ENCODE results near the gene PLXNA2. TPM values are rescaled to one million over a fixed set of nuclear protein-coding genes. Genes with fewer than 3 reads are reported as not detected.

PLXNA2 gene
- total RNA-seq, 1 donor from 2014 or later, result 14.1 TPM

- Histone ChIP-seq H3K27ac (ENCODE audit: low read depth, low read length) (no peak overlapping the region), H3K9me3 (ENCODE audit: control insufficient read depth in 3 of 3, low read length in 3 of 3) (no peaks in the 10 kb centered on the region), H3K4me3 (ENCODE audit: low read length in 3 of 3) (no peak overlapping the region), H3K27me3 (ENCODE audit: control insufficient read depth in 3 of 3, insufficient read depth in 3 of 3, low read length in 3 of 3) (no peaks in the 10 kb centered on the region), H3K9ac (ENCODE audit: low read depth in 1 of 3, low read length in 3 of 3) (no peak overlapping the region), H3K36me3 (ENCODE audit: control insufficient read depth in 3 of 3, insufficient read depth in 3 of 3, low read length in 3 of 3) (no peaks in the 10 kb centered on the region), H3K4me1 (ENCODE audit: control insufficient read depth in 3 of 3, insufficient read depth in 3 of 3, low read length in 3 of 3) (peaks cover 35 to 55% (median 45%) of the 10 kb centered on the region in 3 donors)
Measured at GRCh38 chr1:208129487-208129886, 114.7 kb downstream of the PLXNA2 start.

- peaks cover 31 to 51% (median 41%) of the 10 kb centered on the region in 3 donors for H3K4me1 ChIP-seq (ENCODE audit: control insufficient read depth in 3 of 3, insufficient read depth in 3 of 3, low read length in 3 of 3)
- no peaks in the 10 kb centered on the region for H3K9me3 ChIP-seq (ENCODE audit: control insufficient read depth in 3 of 3, low read length in 3 of 3)
- H3K9ac ChIP-seq (ENCODE audit: low read depth in 1 of 3, low read length in 3 of 3), result no peak overlapping the region
- no peak overlapping the region for H3K27ac ChIP-seq (ENCODE audit: low read depth, low read length)
- H3K4me3 ChIP-seq (ENCODE audit: low read length in 3 of 3), result no peak overlapping the region
- no peaks in the 10 kb centered on the region for H3K36me3 ChIP-seq (ENCODE audit: control insufficient read depth in 3 of 3, insufficient read depth in 3 of 3, low read length in 3 of 3)
- H3K27me3 ChIP-seq (ENCODE audit: control insufficient read depth in 3 of 3, insufficient read depth in 3 of 3, low read length in 3 of 3), result no peaks in the 10 kb centered on the region
Measured at GRCh38 chr1:208129060-208129459, 115.1 kb downstream of the PLXNA2 start.

DNA sequence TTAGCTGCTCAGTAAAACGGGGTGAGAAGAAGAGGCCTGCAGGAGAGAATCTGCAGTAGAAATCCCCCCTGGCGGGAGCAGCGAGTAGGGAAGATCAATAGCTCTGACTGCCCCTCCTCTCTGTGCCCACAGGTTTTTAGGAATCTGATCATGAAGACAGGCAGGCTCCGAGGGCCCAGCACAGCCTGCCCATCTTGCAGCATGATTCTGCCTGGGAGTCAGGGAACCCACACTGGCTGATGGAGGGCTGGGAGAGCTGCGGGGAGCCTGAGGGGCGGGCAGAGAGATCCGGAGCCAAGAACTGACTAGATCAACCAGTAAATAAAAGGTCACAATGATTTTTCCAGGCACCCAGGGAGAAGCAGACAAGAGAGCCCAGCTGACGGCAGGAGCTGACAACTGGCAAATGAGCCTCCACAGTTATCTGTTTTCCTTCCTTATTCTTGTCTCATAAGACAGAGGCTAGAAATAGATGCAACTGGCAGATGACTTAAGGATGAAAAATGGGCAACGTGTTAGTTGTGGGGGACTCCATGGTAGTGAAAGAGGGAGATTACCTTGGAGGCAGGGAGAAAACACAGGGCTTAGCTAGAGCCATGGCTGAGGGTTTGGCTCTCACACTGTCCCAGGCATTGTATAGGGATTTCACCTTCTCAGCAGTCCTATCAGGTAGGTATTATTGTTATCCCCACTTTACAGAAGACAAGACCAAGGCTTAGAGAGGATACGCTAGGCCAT lies 116.2 kb downstream of the PLXNA2 start:
- H3K36me3 ChIP-seq (ENCODE audit: control insufficient read depth in 3 of 3, insufficient read depth in 3 of 3, low read length in 3 of 3), result no peaks in the 10 kb centered on the region
- H3K4me3 ChIP-seq (ENCODE audit: low read length in 3 of 3), result no peak overlapping the region
- H3K4me1 ChIP-seq (ENCODE audit: control insufficient read depth in 3 of 3, insufficient read depth in 3 of 3, low read length in 3 of 3), result peaks cover 20 to 40% (median 31%) of the 10 kb centered on the region in 3 donors
- peak overlapping the region in 2 of 3 donors; percentile 22 to 33 for H3K9ac ChIP-seq (ENCODE audit: low read depth in 1 of 3, low read length in 3 of 3)
- no peaks in the 10 kb centered on the region for H3K27me3 ChIP-seq (ENCODE audit: control insufficient read depth in 3 of 3, insufficient read depth in 3 of 3, low read length in 3 of 3)
- peak overlapping the region; percentile 21 for H3K27ac ChIP-seq (ENCODE audit: low read depth, low read length)
- no peaks in the 10 kb centered on the region for H3K9me3 ChIP-seq (ENCODE audit: control insufficient read depth in 3 of 3, low read length in 3 of 3)

- Histone ChIP-seq H3K4me1 (ENCODE audit: control insufficient read depth in 3 of 3, insufficient read depth in 3 of 3, low read length in 3 of 3) (peaks cover 13 to 34% (median 25%) of the 10 kb centered on the region in 3 donors), H3K36me3 (ENCODE audit: control insufficient read depth in 3 of 3, insufficient read depth in 3 of 3, low read length in 3 of 3) (no peaks in the 10 kb centered on the region), H3K27ac (ENCODE audit: low read depth, low read length) (peak overlapping the region; percentile 21), H3K27me3 (ENCODE audit: control insufficient read depth in 3 of 3, insufficient read depth in 3 of 3, low read length in 3 of 3) (no peaks in the 10 kb centered on the region), H3K9ac (ENCODE audit: low read depth in 1 of 3, low read length in 3 of 3) (peak overlapping the region in 1 of 3 donors; percentile 32), H3K4me3 (ENCODE audit: low read length in 3 of 3) (no peak overlapping the region), H3K9me3 (ENCODE audit: control insufficient read depth in 3 of 3, low read length in 3 of 3) (no peaks in the 10 kb centered on the region)
Measured at GRCh38 chr1:208127284-208127683, 116.9 kb downstream of the PLXNA2 start.

DNA sequence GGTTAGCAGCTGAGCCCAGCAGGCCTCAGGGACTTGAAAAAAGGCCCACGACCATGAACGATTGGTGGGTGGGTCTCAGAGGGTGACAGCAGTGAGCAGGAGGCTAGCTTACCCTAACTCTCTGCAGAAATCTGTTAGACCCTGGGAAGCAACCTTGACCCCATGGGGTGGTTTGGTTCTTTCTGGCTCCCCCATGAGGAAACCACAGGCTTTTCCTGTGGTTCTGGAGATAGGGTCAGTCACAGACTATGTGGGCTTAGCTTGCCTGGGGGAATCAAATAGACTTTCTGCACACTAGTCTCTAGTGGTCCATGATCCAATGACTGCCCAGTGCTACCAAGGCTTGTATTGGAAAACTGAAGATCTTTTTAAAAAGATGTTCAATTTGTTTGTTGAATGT lies 118.1 kb downstream of the PLXNA2 start:
- no peak overlapping the region for H3K9ac ChIP-seq (ENCODE audit: low read depth in 1 of 3, low read length in 3 of 3)
- no peaks in the 10 kb centered on the region for H3K27me3 ChIP-seq (ENCODE audit: control insufficient read depth in 3 of 3, insufficient read depth in 3 of 3, low read length in 3 of 3)
- no peak overlapping the region for H3K27ac ChIP-seq (ENCODE audit: low read depth, low read length)
- H3K4me3 ChIP-seq (ENCODE audit: low read length in 3 of 3), result no peak overlapping the region
- H3K9me3 ChIP-seq (ENCODE audit: control insufficient read depth in 3 of 3, low read length in 3 of 3), result no peaks in the 10 kb centered on the region
- H3K36me3 ChIP-seq (ENCODE audit: control insufficient read depth in 3 of 3, insufficient read depth in 3 of 3, low read length in 3 of 3), result no peaks in the 10 kb centered on the region
- peaks cover 10 to 23% (median 15%) of the 10 kb centered on the region in 3 donors for H3K4me1 ChIP-seq (ENCODE audit: control insufficient read depth in 3 of 3, insufficient read depth in 3 of 3, low read length in 3 of 3)

- H3K27ac ChIP-seq (ENCODE audit: low read depth, low read length), result no peak overlapping the region
Measured at GRCh38 chr1:208122612-208123358, 121.4 kb downstream of the PLXNA2 start.

DNA sequence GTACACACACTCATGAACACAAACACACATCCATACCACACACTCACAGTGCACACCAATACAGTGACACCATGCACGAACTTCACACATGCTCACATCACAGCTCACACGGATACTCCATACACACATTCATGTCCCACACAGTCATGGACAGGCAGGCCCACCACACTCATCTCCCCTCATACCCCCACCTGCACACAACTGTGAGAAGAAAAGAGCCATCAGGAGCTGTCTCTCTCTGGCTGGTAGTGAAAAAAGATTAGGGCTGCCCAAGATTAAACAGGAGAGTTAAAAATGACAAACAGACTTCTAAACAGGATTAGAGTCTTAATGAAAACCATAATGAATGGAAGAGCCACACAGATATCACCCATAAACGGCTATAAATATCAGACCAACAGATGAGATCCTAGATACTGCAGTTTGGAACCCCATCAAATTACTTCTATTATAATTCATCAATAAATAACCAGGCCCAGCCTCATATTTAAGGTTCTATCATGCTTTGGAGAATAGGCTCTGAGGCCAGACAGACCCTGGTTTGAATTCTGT lies 122.3 kb downstream of the PLXNA2 start:
- H3K4me3 ChIP-seq (ENCODE audit: low read length in 3 of 3), result no peak overlapping the region
- no peak overlapping the region for H3K9ac ChIP-seq (ENCODE audit: low read depth in 1 of 3, low read length in 3 of 3)
- peaks cover 11 to 30% (median 19%) of the 10 kb centered on the region in 3 donors for H3K4me1 ChIP-seq (ENCODE audit: control insufficient read depth in 3 of 3, insufficient read depth in 3 of 3, low read length in 3 of 3)
- no peaks in the 10 kb centered on the region for H3K36me3 ChIP-seq (ENCODE audit: control insufficient read depth in 3 of 3, insufficient read depth in 3 of 3, low read length in 3 of 3)
- H3K9me3 ChIP-seq (ENCODE audit: control insufficient read depth in 3 of 3, low read length in 3 of 3), result no peaks in the 10 kb centered on the region
- H3K27me3 ChIP-seq (ENCODE audit: control insufficient read depth in 3 of 3, insufficient read depth in 3 of 3, low read length in 3 of 3), result no peaks in the 10 kb centered on the region
- H3K27ac ChIP-seq (ENCODE audit: low read depth, low read length), result no peak overlapping the region

More at GRCh38 chr1:208122612-208123358, 121.4 kb downstream of the PLXNA2 start:
- H3K9ac ChIP-seq (ENCODE audit: low read depth in 1 of 3, low read length in 3 of 3), result no peak overlapping the region
- H3K4me1 ChIP-seq (ENCODE audit: control insufficient read depth in 3 of 3, insufficient read depth in 3 of 3, low read length in 3 of 3), result peaks cover 3 to 30% (median 16%) of the 10 kb centered on the region in 3 donors
- no peak overlapping the region for H3K4me3 ChIP-seq (ENCODE audit: low read length in 3 of 3)
- no peaks in the 10 kb centered on the region for H3K36me3 ChIP-seq (ENCODE audit: control insufficient read depth in 3 of 3, insufficient read depth in 3 of 3, low read length in 3 of 3)
- H3K9me3 ChIP-seq (ENCODE audit: control insufficient read depth in 3 of 3, low read length in 3 of 3), result no peaks in the 10 kb centered on the region
- H3K27me3 ChIP-seq (ENCODE audit: control insufficient read depth in 3 of 3, insufficient read depth in 3 of 3, low read length in 3 of 3), result no peaks in the 10 kb centered on the region

DNA sequence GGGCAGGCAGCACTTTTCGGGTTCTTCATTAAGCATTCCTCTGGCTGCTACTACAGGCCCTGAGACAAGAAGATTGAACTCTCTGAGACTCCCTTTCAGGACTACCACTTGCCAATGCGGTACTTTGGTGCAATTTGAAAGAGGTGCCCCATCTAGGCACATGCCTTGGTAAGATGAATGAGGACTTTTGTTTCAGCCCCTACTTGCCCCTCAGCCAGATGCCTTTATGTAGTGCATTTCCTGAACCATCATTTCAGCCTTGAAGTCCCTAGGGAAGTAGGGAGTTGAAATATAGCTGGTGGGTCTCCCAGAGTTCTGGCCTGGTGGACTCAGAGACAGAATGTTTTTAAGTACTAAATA lies 123.8 kb downstream of the PLXNA2 start:
- Histone ChIP-seq H3K9ac (ENCODE audit: low read depth in 1 of 3, low read length in 3 of 3) (no peak overlapping the region), H3K4me1 (ENCODE audit: control insufficient read depth in 3 of 3, insufficient read depth in 3 of 3, low read length in 3 of 3) (peaks cover 22 to 35% (median 27%) of the 10 kb centered on the region in 3 donors)

DNA sequence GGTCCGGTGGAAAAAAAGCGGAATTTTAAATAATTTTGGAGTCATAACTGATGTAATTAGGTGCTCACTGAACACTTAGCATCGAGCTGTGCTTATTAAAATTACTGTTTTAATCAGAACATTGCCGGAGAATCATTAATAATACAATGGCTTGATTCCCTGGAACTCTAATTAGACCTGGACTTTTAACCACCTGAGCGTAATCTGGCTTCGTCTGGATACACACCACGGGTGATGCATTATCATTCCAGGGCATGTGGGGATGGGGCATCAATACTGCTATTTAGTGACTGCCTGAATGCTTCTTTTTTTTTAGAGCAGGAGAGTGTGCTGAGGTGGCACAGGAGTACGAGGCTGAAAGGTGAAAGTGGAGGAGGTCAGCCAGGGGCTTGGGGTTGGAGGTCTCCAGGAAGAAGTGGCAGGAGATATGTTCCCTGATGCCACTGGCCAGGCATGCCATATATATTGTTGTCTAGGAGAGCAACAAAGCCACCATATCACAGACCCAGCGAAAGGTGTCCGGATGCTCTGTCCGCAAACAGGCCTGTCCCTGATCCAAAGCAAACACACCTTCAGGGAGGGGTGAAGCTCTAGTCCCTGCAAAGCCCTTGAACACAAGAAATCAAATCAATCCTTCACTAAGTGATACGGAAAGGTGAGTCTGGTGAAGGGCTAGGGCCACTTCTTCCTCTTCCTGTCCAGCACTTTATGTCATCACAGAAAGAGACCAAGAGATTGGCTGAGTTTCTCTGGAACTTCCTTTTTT lies 125.2 kb downstream of the PLXNA2 start:
- Histone ChIP-seq H3K27me3 (ENCODE audit: control insufficient read depth in 3 of 3, insufficient read depth in 3 of 3, low read length in 3 of 3) (no peaks in the 10 kb centered on the region), H3K4me3 (ENCODE audit: low read length in 3 of 3) (no peak overlapping the region), H3K9me3 (ENCODE audit: control insufficient read depth in 3 of 3, low read length in 3 of 3) (no peaks in the 10 kb centered on the region), H3K27ac (ENCODE audit: low read depth, low read length) (no peak overlapping the region), H3K9ac (ENCODE audit: low read depth in 1 of 3, low read length in 3 of 3) (no peak overlapping the region), H3K36me3 (ENCODE audit: control insufficient read depth in 3 of 3, insufficient read depth in 3 of 3, low read length in 3 of 3) (no peaks in the 10 kb centered on the region), H3K4me1 (ENCODE audit: control insufficient read depth in 3 of 3, insufficient read depth in 3 of 3, low read length in 3 of 3) (peaks cover 22 to 35% (median 27%) of the 10 kb centered on the region in 3 donors)

More for the DNA sequence above, 123.8 kb downstream of the PLXNA2 start:
- Histone ChIP-seq H3K27ac (ENCODE audit: low read depth, low read length) (no peak overlapping the region), H3K4me3 (ENCODE audit: low read length in 3 of 3) (no peak overlapping the region), H3K9me3 (ENCODE audit: control insufficient read depth in 3 of 3, low read length in 3 of 3) (no peaks in the 10 kb centered on the region), H3K36me3 (ENCODE audit: control insufficient read depth in 3 of 3, insufficient read depth in 3 of 3, low read length in 3 of 3) (no peaks in the 10 kb centered on the region), H3K27me3 (ENCODE audit: control insufficient read depth in 3 of 3, insufficient read depth in 3 of 3, low read length in 3 of 3) (no peaks in the 10 kb centered on the region)

Data from skeletal muscle tissue (tissue), 4 donors.